ENCODE measurements around the gene DGKK. TPM values are rescaled to one million over a fixed set of nuclear protein-coding genes. Genes with fewer than 3 reads are reported as not detected.

DGKK gene
- total and polyA plus RNA-seq, 2 of the 4 experiments (the other 2 are of a cell fraction): not detected

DNA sequence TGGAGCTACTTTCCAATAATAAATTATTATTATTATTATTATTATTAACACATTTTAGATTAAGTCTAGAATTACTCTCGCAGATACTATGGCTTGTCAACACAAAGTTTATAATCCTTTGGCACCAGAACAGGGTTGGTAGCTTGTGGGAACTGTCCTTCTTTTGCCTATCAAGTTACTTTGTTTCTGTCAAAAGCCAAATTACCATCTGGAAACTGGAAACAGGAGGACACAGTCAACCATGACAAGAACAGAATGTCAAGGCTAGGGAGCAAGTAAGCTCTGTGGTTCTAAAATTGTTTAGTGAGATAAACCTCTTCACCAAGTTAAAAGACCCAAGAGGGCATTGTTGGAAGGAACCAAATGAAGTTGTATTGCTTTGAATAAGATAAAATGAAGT is 42.5 kb downstream of the DGKK start:
- no peaks in the 10 kb centered on the region for H3K9me3 ChIP-seq (ENCODE audit: control insufficient read depth, insufficient read depth, low read length)
- dilution Hi-C loops (cut with HindIII; ENCODE audit: low sequenced_read_pairs, unreplicated experiment) (no loop called here), in situ Hi-C loops (cut with MboI; ENCODE audit: low sequenced_read_pairs) (no loop called here), intact Hi-C loops (cut with micrococcal nuclease) (no loop called here)
- no peaks in the 10 kb centered on the region for H3K36me3 ChIP-seq (ENCODE audit: control insufficient read depth, insufficient read depth, low read length)
- H2AK5ac ChIP-seq (ENCODE audit: low read depth, low read length): no peak overlapping the region
- H3K4me1 ChIP-seq (ENCODE audit: control insufficient read depth, insufficient read depth, low read length): no peaks in the 10 kb centered on the region
- H4K91ac ChIP-seq (ENCODE audit: insufficient read depth, low read depth, low read length): no peak overlapping the region
- H3K18ac ChIP-seq (ENCODE audit: low read depth, low read length): no peak overlapping the region
- no TSS peak for BruUV-seq (replicated peaks)
- DNase-seq (no peak), ATAC-seq (ENCODE audit: low read depth) (no peak)
- no peak overlapping the region for H3K56ac ChIP-seq (ENCODE audit: extremely low read depth, insufficient read depth, low read length)
- H3K4me3 ChIP-seq (ENCODE audit: insufficient read depth, low read depth, low read length): no peak overlapping the region
- no CpG with 5 or more reads among the region's 1 CpG for WGBS, 2 experiments (ENCODE audit: extremely low coverage in 2 of 2, insufficient read length in 1 of 2)
- no peaks in the 10 kb centered on the region for H3K79me1 ChIP-seq (ENCODE audit: low read depth in 1 of 2, low read length in 2 of 2)
- no peak overlapping the region for H4K5ac ChIP-seq (ENCODE audit: low read depth, low read length)
- H2BK120ac ChIP-seq (ENCODE audit: low read depth, low read length): no peak overlapping the region
- TF ChIP-seq CHD1 (IDR thresholded peaks at IDR 0.05; ENCODE audit: low read depth, low read length): no peak
- no peak for TF ChIP-seq BHLHE40 (IDR thresholded peaks at IDR 0.05; ENCODE audit: low read depth, low read length)
- TF ChIP-seq RAD21 (IDR thresholded peaks at IDR 0.05; ENCODE audit: low read length): no peak
- TF ChIP-seq, protein P1, sequence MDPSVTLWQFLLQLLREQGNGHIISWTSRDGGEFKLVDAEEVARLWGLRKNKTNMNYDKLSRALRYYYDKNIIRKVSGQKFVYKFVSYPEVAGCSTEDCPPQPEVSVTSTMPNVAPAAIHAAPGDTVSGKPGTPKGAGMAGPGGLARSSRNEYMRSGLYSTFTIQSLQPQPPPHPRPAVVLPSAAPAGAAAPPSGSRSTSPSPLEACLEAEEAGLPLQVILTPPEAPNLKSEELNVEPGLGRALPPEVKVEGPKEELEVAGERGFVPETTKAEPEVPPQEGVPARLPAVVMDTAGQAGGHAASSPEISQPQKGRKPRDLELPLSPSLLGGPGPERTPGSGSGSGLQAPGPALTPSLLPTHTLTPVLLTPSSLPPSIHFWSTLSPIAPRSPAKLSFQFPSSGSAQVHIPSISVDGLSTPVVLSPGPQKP (IDR thresholded peaks at IDR 0.05; ENCODE audit: borderline replicate concordance, low read depth, low read length): no peak
- TF ChIP-seq POLR2A (IDR thresholded peaks at IDR 0.05; ENCODE audit: low read depth, low read length): no peak
- TF ChIP-seq MAZ (IDR thresholded peaks at IDR 0.05; ENCODE audit: borderline replicate concordance, low read depth, low read length): no peak
- TF ChIP-seq MAFK (IDR thresholded peaks at IDR 0.05; ENCODE audit: low read depth, low read length): no peak
- no peak for TF ChIP-seq MXI1 (IDR thresholded peaks at IDR 0.05; ENCODE audit: borderline replicate concordance, low read depth, low read length)
- TF ChIP-seq FOS (IDR thresholded peaks at IDR 0.05; ENCODE audit: low read depth, low read length): no peak
- no peak for TF ChIP-seq CEBPB (IDR thresholded peaks at IDR 0.05; ENCODE audit: low read depth, low read length)
- TF ChIP-seq RFX5 (IDR thresholded peaks at IDR 0.05; ENCODE audit: low read depth, low read length): no peak
- H3K14ac ChIP-seq (replicated peaks; ENCODE audit: low read depth, low read length): no peak overlapping the region
- no peak overlapping the region for H3K23ac ChIP-seq (ENCODE audit: low read depth, low read length)
- no peak overlapping the region for H2AK9ac ChIP-seq (replicated peaks; ENCODE audit: low read depth, low read length, poor library complexity)
- peaks cover 1% of the 10 kb centered on the region for H3K27me3 ChIP-seq (ENCODE audit: control insufficient read depth, insufficient read depth, low read length)
- no peak overlapping the region for H3K4me2 ChIP-seq (ENCODE audit: low read depth, low read length)
- H3K9ac ChIP-seq (ENCODE audit: low read depth, low read length): no peak overlapping the region
- H2BK20ac ChIP-seq (ENCODE audit: low read depth, low read length): no peak overlapping the region
- no peak overlapping the region for H2BK5ac ChIP-seq (ENCODE audit: low read depth, low read length, poor library complexity, severe bottlenecking)
- no peaks in the 10 kb centered on the region for H4K20me1 ChIP-seq (ENCODE audit: insufficient read depth, low read length)
- H4K8ac ChIP-seq (ENCODE audit: low read depth in 2 of 2, low read length in 2 of 2): no peak overlapping the region
- H3K4ac ChIP-seq (ENCODE audit: low read depth, low read length): no peak overlapping the region
- no peak overlapping the region for H3K27ac ChIP-seq (ENCODE audit: insufficient read depth, low read length)
- ChIA-PET CTCF (no interaction called here), POLR2A (ENCODE audit: unreplicated experiment) (no interaction called here)
- no peaks in the 10 kb centered on the region for H3K9me1 ChIP-seq (ENCODE audit: insufficient read depth, low read length)
- H2BK15ac ChIP-seq (ENCODE audit: low read depth, low read length): no peak overlapping the region
- no peak overlapping the region for H2AFZ ChIP-seq (replicated peaks; ENCODE audit: low read length, poor library complexity)

Measured in IMR-90 (cell line).